HG03457 (cell line): ENCODE data around the gene SIRT3.

Source experiments
- ATAC-seq: cut with Tn5 transposase; IDR thresholded peaks from one replicate; pipeline ENCODE4 v1.9.1; 2021; ENCODE audit warnings: moderate number of reproducible peaks; ENCODE audit not compliant: unreplicated experiment

SIRT3 gene

DNA sequence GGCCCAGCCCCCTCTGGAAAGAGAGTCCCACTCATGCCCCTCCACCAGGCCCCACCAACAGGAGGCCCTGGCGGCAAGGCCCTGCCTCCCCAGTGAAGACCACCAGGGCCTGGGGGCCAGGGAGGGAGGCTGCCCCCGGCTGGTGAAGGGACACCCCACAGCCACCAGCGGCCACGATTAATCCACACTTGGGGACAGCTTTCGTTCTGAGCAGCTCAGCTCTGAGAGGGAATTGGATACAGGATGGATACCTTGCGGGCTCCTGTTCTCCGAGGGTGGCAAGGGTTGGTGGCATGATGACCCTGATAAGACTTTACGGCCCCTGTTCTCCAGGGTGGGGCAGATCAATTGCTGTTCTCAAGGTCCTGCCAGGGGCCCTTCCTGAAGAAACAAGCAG is 35.2 kb upstream of the SIRT3 start:
- no peak for ATAC-seq

DNA sequence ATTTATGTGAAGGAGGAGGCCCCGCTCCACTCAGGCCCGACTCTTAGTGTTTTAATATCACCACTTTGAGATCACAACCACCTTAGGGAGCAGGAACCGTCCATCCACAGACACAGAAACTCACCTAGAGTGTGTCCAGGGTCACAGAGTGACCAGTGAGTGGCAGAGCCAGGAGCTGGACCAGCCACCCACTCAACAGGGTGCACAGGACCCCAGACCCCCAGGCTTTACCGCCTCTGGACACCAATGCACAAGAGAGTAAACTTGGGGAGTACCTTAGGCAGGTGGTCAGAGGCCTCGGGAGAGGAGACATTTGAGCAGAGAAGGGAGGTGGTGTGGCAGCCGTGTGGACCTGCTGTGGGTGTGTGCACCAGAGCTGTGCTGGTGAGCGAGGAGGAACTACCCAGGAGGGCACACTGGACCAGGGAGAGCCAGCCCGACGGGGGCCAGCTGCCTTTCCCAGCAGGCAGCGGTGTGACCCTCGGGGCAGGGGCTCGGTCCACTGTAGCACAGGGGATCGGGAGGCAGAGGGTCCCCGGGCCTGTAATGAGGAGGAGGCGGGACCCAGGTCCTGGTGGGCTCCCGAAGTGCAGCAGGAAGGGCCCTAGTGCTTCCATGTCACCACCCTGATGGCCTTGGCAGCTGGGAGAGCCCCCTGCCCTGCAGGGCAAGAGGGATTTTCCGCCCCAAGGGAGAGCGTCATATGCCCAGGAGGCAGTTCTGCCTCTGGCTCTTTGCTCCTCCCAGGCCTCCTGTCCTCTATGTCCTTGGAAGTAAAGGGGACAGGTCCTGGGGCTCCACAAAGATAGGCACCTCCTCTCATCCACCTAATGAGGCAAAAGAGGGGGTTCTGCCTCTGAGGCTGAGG is 34.5 kb upstream of the SIRT3 start:
- no peak for ATAC-seq

GRCh38 chr11:269146-269890 is 33.2 kb upstream of the SIRT3 start:
- ATAC-seq: peak; percentile 52

GRCh38 chr11:268716-269145 is 32.6 kb upstream of the SIRT3 start:
- ATAC-seq: peak; percentile 35

DNA sequence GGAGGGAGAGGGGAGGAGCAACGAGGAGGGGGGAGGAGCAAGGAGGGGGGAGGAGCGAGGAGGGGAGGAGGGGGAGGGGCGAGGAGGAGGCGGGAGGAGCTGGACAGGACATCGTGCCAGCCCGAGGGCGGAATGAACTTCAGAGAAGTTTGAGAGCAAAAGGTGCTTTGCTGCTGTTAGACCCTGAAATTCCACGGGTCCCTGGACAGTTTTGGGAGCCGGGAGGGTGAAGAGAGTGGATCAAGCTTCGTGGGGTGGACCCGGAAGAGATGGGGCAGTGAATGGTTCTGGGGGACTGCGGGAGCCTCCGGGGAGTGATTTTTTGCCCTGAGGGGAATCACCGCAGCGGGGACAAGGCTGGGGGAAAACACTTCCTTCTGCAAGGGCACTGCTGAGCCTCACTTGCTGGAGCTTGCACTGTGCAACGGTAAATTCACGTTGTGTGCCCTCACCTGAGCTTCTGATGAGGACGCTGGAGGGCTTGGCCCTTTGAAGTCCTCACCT is 31.4 kb upstream of the SIRT3 start:
- no peak for ATAC-seq

DNA sequence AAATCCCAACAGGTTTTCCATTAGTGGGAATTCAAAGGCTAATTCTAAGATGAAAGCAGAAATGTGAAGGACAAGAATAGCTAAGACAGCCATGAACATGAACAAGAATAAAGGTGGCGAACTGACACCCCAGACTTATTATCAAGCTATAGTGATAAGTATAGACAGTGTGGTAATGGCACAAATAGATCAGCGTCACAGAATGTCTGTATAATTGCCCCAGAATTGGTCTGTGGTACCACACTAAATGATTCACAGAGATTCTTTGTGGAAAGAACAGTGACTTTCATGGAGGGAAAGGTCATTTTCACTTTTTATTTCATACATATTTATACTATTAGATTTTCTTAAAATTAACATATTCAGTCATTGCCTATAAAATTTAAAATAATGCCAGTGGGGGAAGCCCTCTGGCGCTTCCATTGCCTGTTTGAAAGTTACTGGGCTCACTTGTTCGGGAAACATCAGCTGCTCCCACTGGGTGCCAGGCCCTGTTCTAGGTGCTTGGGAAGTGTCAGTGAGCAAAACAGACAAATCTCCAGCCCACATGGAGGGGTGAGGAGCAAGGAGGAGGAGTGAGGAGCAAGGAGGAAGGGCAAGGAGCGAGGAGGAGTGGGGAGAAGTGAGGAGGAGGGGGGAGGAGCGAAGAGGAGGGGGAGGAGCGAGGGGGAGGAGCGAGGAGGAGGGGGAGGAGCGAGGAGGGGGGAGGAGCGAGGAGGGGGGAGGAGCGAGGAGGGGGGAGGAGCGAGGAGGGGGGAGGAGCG is 30.7 kb upstream of the SIRT3 start:
- no peak for ATAC-seq

GRCh38 chr11:261624-262023 is 25.5 kb upstream of the SIRT3 start:
- no peak for ATAC-seq

DNA sequence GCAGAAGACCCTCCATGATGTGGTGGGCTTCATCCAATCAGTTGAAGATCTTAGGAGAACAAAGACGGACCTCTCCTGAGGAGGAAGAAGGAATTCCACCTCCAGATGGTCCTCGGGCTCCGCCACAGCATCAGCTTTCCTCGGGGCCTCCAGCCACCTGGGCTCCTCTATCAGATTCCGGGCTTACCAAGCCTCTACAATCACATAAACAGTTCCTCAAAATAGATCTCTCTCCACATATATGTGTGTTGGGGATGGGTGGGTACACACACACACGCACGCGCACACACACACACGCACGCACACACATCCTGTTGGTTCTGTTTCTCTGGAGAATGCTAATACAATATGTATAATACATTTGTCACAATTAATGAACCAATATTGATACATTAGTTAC is 23.3 kb upstream of the SIRT3 start:
- no peak for ATAC-seq

- ATAC-seq: no peak
Measured at GRCh38 chr11:257766-258493, 21.8 kb upstream of the SIRT3 start.

DNA sequence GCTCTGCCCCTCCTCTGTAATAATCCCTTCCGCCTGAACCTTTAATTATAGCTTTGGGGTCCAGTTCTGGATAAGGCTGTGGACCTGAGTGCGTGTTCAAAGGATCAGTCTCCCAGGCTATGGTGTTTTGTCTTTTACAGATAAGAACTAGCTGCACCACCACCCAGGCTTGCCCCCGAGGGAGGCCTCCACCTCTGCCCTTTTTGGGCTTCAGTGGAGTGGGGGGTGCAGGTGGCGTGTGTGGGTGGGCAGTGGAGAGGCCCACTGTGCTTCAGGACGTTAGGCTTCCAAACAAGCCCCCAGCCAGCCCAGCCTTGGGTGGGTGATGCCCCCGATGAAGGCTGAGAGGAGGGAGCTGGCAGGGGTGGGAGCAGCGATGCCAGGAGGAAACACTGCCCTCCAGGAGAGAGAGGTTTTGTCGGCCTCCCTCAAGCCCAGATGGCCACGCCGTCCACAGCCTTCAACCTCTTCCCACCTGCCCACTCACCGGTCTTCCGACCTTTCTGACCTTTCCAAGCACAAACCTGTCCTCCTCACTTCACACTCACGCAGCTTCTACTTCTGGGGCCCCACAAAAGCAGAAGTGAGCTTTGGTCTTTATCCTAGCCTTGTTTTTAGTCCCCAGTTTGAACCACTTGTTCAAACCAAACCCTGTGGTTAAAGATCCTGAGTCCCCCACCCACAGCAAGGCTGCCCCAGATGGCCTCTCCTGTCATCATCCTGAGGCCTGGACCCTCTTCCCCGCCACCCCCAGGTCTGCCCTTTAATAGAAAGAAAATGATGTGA is 21.0 kb upstream of the SIRT3 start:
- no peak for ATAC-seq

DNA sequence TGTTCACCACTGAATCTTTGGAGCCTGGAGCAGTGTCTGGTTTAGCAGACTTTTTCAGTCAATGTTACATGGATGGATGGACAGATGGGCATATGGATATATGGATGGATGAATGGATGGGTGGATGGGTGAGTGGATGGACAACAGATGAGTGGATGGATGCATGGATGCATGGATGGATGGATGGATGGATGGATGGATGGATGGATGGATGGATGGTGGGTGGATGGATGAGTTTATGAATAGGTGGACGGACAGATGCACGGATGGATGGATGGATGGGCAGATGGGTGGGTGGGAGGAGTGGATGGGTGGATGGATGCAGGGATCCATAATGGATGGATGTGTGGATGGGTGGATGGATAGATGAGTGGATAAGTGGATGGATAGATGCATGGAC is 19.7 kb upstream of the SIRT3 start:
- ATAC-seq: no peak

DNA sequence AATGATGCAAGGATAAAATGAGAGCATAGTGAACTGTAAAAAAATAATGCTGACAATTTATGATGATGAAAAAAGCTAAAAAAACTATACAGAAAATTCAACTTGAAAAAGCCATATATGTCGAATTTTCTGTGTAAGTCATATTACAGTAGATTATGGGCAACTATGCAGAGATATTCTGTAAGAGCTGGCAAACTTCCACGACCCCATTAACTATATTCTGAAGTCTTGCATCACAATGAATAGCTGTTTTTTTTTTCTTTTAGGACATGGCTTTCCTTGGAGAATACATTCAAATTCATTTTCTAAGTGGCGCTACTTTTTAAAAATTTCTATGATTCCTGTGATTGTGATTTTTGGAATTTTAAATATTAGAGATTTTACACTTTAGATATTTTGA is 19.0 kb upstream of the SIRT3 start:
- no peak for ATAC-seq

DNA sequence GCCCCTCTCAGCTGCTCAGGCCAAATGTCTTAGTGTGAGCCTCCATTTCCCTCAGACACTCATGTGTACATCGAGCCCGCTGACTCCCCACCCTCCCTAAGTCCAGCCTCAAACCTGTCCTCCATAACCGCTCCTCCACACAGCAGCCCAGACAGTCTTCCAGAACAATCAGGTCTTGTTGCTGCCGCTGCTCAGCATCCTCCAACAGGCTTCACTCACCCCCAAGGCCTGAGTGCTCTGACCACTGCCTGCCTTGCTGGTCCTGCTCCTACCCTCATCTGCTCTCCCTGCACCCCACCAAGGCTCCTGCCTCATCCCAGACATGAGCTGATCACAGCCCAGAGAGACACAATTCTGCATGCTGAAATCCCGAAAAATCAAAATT is 17.7 kb upstream of the SIRT3 start:
- no peak for ATAC-seq

- ATAC-seq: no peak
Measured at GRCh38 chr11:253160-253885, 17.2 kb upstream of the SIRT3 start.

GRCh38 chr11:252666-253065 is 16.5 kb upstream of the SIRT3 start:
- ATAC-seq: no peak

DNA sequence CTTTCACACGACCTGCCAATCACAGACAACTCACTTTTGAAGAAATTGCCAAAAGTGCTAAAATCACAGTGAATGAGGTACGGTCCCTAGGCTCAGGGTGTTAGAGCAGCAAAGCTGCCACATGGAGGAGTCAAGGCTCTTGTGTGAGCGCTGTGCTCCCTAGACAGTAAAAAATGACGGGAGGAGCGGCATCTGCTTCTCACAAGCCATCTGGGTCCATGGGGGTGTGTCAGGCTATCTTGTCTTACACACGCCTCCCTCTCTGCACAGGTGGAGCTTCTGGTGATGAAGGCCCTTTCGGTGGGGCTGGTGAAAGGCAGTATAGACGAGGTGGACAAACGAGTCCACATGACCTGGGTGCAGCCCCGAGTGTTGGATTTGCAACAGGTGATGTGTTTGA is 15.4 kb upstream of the SIRT3 start:
- no peak for ATAC-seq

GRCh38 chr11:250740-251299 is 14.7 kb upstream of the SIRT3 start:
- no peak for ATAC-seq

DNA sequence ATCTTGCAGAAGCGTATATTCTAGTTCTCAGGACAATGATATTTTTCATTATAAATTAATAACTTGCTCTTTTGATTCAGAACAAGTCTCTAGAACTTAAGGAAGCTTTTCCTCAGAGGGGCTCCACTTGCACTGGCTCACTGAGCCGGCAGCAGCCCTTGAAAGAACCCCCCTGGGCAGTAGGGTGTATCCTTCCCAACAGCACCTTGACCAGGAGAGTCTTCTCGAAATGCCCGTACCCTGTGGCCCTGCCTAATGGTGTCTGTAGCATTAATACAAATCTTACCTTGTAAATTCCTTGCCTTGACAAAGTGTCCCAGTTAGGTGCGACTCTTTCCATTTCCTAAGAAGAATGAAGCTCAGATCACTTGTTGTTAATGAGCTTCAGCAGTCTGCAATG is 14.1 kb upstream of the SIRT3 start:
- ATAC-seq: no peak

- ATAC-seq: no peak
Measured at GRCh38 chr11:249062-249461, 12.9 kb upstream of the SIRT3 start.
